Spleen (tissue), 13 donors: ENCODE data around the gene FREY1. TPM values are rescaled to one million over a fixed set of nuclear protein-coding genes. Genes with fewer than 3 reads are reported as not detected.

Experiments used
- DNase-seq: peaks from one replicate; pipeline ENCODE4 v3.0.0-alpha.2; 2020
- H3K27ac ChIP-seq, 8 donors: fragments of 200-600 bp; sonication (generic) in 7 of 8; 1 replicate in 4 of 8; 2 replicates in 4 of 8; pipeline versions ENCODE4 v1.5.0 to v1.8.0; 2016 to 2021; ENCODE audit warnings: inconsistent platforms in 4 of 8, mild to moderate bottlenecking in 4 of 8, moderate library complexity in 1 of 8
- H3K27me3 ChIP-seq, 7 donors: fragments of 200-600 bp; sonication (generic) in 6 of 7; replicated peaks in 1 of 7; 1 replicate in 4 of 7; 2 replicates in 3 of 7; pipeline versions ENCODE4 v1.5.0 to v1.8.0; 2016 to 2021; ENCODE audit warnings: inconsistent platforms in 3 of 7, mild to moderate bottlenecking in 1 of 7
- H3K36me3 ChIP-seq, 6 donors: fragments of 200-600 bp; sonication (generic) in 5 of 6; 1 replicate in 4 of 6; 2 replicates in 2 of 6; pipeline versions ENCODE4 v1.5.0 to v1.8.0; 2016 to 2021; ENCODE audit warnings: inconsistent platforms in 2 of 6
- H3K4me1 ChIP-seq, 6 donors: fragments of 200-600 bp; sonication (generic) in 5 of 6; 1 replicate in 3 of 6; 2 replicates in 3 of 6; pipeline versions ENCODE4 v1.5.0 to v1.8.0; 2016 to 2021; ENCODE audit warnings: inconsistent platforms in 3 of 6
- H3K4me3 ChIP-seq, 8 donors: fragments of 200-600 bp; sonication (generic) in 7 of 8; 1 replicate in 4 of 8; 2 replicates in 4 of 8; pipeline versions ENCODE4 v1.5.0 to v1.8.0; 2016 to 2021; ENCODE audit warnings: inconsistent platforms in 4 of 8, mild to moderate bottlenecking in 4 of 8, moderate library complexity in 2 of 8
- H3K9me3 ChIP-seq, 8 donors: fragments of 200-600 bp; sonication (generic) in 7 of 8; 1 replicate in 4 of 8; 2 replicates in 4 of 8; pipeline versions ENCODE4 v1.5.0 to v1.8.0; 2016 to 2021; ENCODE audit warnings: inconsistent platforms in 4 of 8
- CTCF ChIP-seq, 11 experiments: fragments of 200-600 bp in 7 of 11; fragments of 450-650 bp in 4 of 11; sonication (generic) in 4 of 11; IDR thresholded peaks in 8 of 11; conservative IDR thresholded peaks in 3 of 11; 1 replicate in 7 of 11; 2 replicates in 4 of 11; pipeline versions ENCODE4 v1.4.0 to v1.8.0; 2016 to 2021; ENCODE audit warnings: antibody characterized with exemption in 11 of 11, inconsistent platforms in 4 of 11, mild to moderate bottlenecking in 1 of 11
- POLR2A ChIP-seq, 3 donors: fragments of 450-650 bp; IDR thresholded peaks; one replicate each; pipeline ENCODE4 v1.5.1; 2017; ENCODE audit warnings: antibody characterized with exemption in 3 of 3, mild to moderate bottlenecking in 1 of 3
- POLR2AphosphoS5 ChIP-seq, 3 donors: sonication (generic); formaldehyde crosslinking; IDR thresholded peaks; one replicate each; pipeline ENCODE4 v1.5.1; 2017; ENCODE audit warnings: antibody characterized with exemption in 3 of 3
- WGBS, 5 donors: extraction: QIAGEN DNeasy Blood & Tissue Kit in 3 of 5; methylation state at CpG; one replicate each; pipeline versions ENCODE4 v1.1.5 to v1.1.7; 2013 to 2018; 5-methylcytosine and 5-hydroxymethylcytosine counted together
- intact Hi-C: fragments of 100-400 bp; cut with DNase I; formaldehyde crosslinking; loops from one replicate; pipeline ENCODE4 v1.15.0; 2023; ENCODE audit warnings: low total_unique reads
- long read RNA-seq, 2 donors: transcript quantifications; one replicate each; lab custom pipeline, GENCODE V29; 2026
- polyA plus RNA-seq, 3 donors: library from polyadenylated mRNA; stranded (reverse); fragments of 200-250 nt; gene quantifications; one replicate each; pipeline ENCODE4 v1.2.1, GENCODE V29; 2013
- total RNA-seq, 7 donors: library from RNA; depleted of rRNA in 3 of 7; stranded (reverse); fragments of >200 nt in 3 of 7; fragmentation: NEBNext Ultra II Directional in 4 of 7; extraction: Animal tissue kit (Norgen Biotek cat#: 25700) in 4 of 7; gene quantifications; one replicate each; pipeline versions ENCODE4 v1.1.0 to v1.2.1, GENCODE V29; 2016 to 2021
- donor health status: healthy with polysubstance abuse.
- donor health status: DM: no; HTN: no; CAD: no; lungs with moderate emphysema.
- donor health status: DM: no; HTN: no; CAD: no.
- donor health status: Bipolar disorder and iron deficiency.
- donor health status: healthy.
- donor health status: DM: no; HTN: no; CAD: no.
- donor health status: DM: yes; HTN: yes; CAD: no.

Gene FREY1
- total RNA-seq (1 to 10 TPM in 4 of 7 donors, under 1 TPM in 1, not detected in 2; 0.57 to 2.0 (median 1.2) TPM), polyA plus RNA-seq (under 1 TPM; 0.13 to 0.32 (median 0.27) TPM)
- long read RNA-seq, donor 1: 0 reads
- long read RNA-seq, donor 2: 0 reads

GRCh38 chr11:45906965-45907611 is at the start of gene FREY1:
Gene FREY1, minus strand, starts transcription at chr11:45907271. Its CDS starts 26 bp downstream, at chr11:45907245.
- Histone ChIP-seq H3K9me3 (no peaks in the 10 kb centered on the region), H3K4me3 (no peak within 1 kb of the TSS), H3K36me3 (peaks cover 2 to 38% (median 31%) of the 10 kb centered on the region in 6 donors), H3K27me3 (no peaks in the 10 kb centered on the region), H3K4me1 (peaks cover 0 to 26% (median 11%) of the 10 kb centered on the region in 6 donors), H3K27ac (no peak within 1 kb of the TSS)
- no peak for DNase-seq
- TF ChIP-seq POLR2A (IDR thresholded peaks at IDR 0.05): no peak
- peak in 2 of 3 donors; percentile 38 to 71 for TF ChIP-seq POLR2AphosphoS5 (IDR thresholded peaks at IDR 0.05)
- WGBS, 5 donors: 61 to 76% (median 74%) methylated on average over 9 to 18 of the region's 18 CpGs
- intact Hi-C loops: no loop called here

- Histone ChIP-seq H3K27ac (no peak overlapping the region), H3K36me3 (peaks cover 0 to 100% (median 67%) of the 10 kb centered on the region in 6 donors), H3K9me3 (no peaks in the 10 kb centered on the region), H3K4me3 (no peak overlapping the region), H3K27me3 (no peaks in the 10 kb centered on the region), H3K4me1 (no peaks in the 10 kb centered on the region)
- intact Hi-C loops: no loop called here
- no peak for DNase-seq
- WGBS, 5 donors: 97 to 100% (median 100%) methylated on average over 1 of the region's 1 CpG
- TF ChIP-seq POLR2A (IDR thresholded peaks at IDR 0.05) (no peak), POLR2AphosphoS5 (IDR thresholded peaks at IDR 0.05) (no peak), CTCF (IDR thresholded peaks at IDR 0.05 in 8 of 11, conservative IDR thresholded peaks at IDR 0.05 in 3 of 11) (no peak)
Measured at GRCh38 chr11:45949992-45950407, 42.9 kb upstream of the FREY1 start.

GRCh38 chr11:45948356-45948755 is 41.3 kb upstream of the FREY1 start:
- Histone ChIP-seq H3K27ac (no peak overlapping the region), H3K4me3 (no peak overlapping the region), H3K27me3 (no peaks in the 10 kb centered on the region), H3K9me3 (no peaks in the 10 kb centered on the region), H3K4me1 (no peaks in the 10 kb centered on the region), H3K36me3 (peaks cover 0 to 100% (median 76%) of the 10 kb centered on the region in 6 donors)
- 95 to 99% (median 97%) methylated on average over 3 of the region's 3 CpGs for WGBS, 5 donors
- DNase-seq: no peak
- no peak for TF ChIP-seq CTCF (IDR thresholded peaks at IDR 0.05 in 8 of 11, conservative IDR thresholded peaks at IDR 0.05 in 3 of 11)
- no peak for TF ChIP-seq POLR2A (IDR thresholded peaks at IDR 0.05)
- TF ChIP-seq POLR2AphosphoS5 (IDR thresholded peaks at IDR 0.05): no peak
- intact Hi-C loops: no loop called here

- WGBS, 5 donors: 92 to 100% (median 97%) methylated on average over 1 of the region's 1 CpG
- no peaks in the 10 kb centered on the region for H3K9me3 ChIP-seq
- intact Hi-C loops: no loop called here
- no peaks in the 10 kb centered on the region for H3K27me3 ChIP-seq
- TF ChIP-seq POLR2AphosphoS5 (IDR thresholded peaks at IDR 0.05) (no peak), CTCF (IDR thresholded peaks at IDR 0.05 in 8 of 11, conservative IDR thresholded peaks at IDR 0.05 in 3 of 11) (no peak), POLR2A (IDR thresholded peaks at IDR 0.05) (no peak)
- H3K4me3 ChIP-seq: no peak overlapping the region
- H3K27ac ChIP-seq: no peak overlapping the region
- no peak for DNase-seq
- peaks cover 0 to 100% (median 74%) of the 10 kb centered on the region in 6 donors for H3K36me3 ChIP-seq
- no peaks in the 10 kb centered on the region for H3K4me1 ChIP-seq
Measured at GRCh38 chr11:45947885-45948284, 40.8 kb upstream of the FREY1 start.
